HCT116 (cell line): Measurements from ENCODE around the gene RHPN2. TPM values are rescaled to one million over a fixed set of nuclear protein-coding genes. Genes with fewer than 3 reads are reported as not detected.

Experiments
- ATAC-seq: fragments of 200-7000 bp; cut with Tn5 transposase; 2 replicates; pipeline ENCODE4 v1.9.1; 2020; ENCODE audit warnings: mild to moderate bottlenecking, moderate library complexity
- BruUV-seq: library from RNA; stranded (reverse); fragments of 400-500 nt; replicated peaks from 2 replicates; lab custom pipeline; 2021; lab: Mats Ljungman, UMichigan
- CTCF ChIA-PET: fragments of 300-600 bp; sonication (Branson Sonifier 250); formaldehyde crosslinking; loops from one replicate; lab custom pipeline; 2021; ENCODE audit warnings: antibody characterized with exemption; lab: Charles Lee
- POLR2A ChIA-PET: fragments of 300-600, 350-600 bp; sonication (Branson Sonifier 250); formaldehyde crosslinking; loops from one replicate; lab custom pipeline; 2021; ENCODE audit warnings: antibody characterized with exemption; lab: Charles Lee
- RAD21 ChIA-PET, 2 experiments: fragments of 300-600 bp; sonication (Branson Sonifier 250); formaldehyde crosslinking; loops; one replicate each; lab custom pipeline; 2023; ENCODE audit warnings: low total read pairs in 2 of 2; ENCODE audit not compliant: uncharacterized antibody in 2 of 2, unreplicated experiment in 2 of 2, low non-redundant PET in 1 of 2; lab: Charles Lee
- DNase-seq: peaks from one replicate; pipeline ENCODE4 v3.0.0-alpha.2; 2010; ENCODE audit warnings: low read depth, low spot score
- H2AFZ ChIP-seq: fragments of 200-600 bp; shearing (Covaris generic), sonication (generic); 2 replicates; pipeline ENCODE4 v1.6.1; 2017; ENCODE audit warnings: low read depth, mixed run types, mixed read lengths, antibody characterized with exemption, low read length; ENCODE audit not compliant: poor library complexity, severe bottlenecking
- H3K27ac ChIP-seq: 2 replicates; pipeline ENCODE4 v1.5.1; 2012; ENCODE audit warnings: low read depth, low read length
- H3K27me3 ChIP-seq: fragments of 200-600 bp; sonication (generic); 2 replicates; pipeline ENCODE4 v1.6.1; 2016; ENCODE audit warnings: mixed run types, low read length, mixed read lengths; ENCODE audit not compliant: insufficient read depth
- H3K36me3 ChIP-seq, 2 experiments: fragments of 200-500 bp in 1 of 2; fragments of 200-600 bp in 1 of 2; sonication (Bioruptor generic) in 1 of 2; sonication (generic) in 1 of 2; 2 replicates each; pipeline versions ENCODE4 v1.5.1 to v1.6.1; 2014 to 2016; ENCODE audit warnings: low read length in 2 of 2, inconsistent platforms in 1 of 2, mixed read lengths in 1 of 2, mixed run types in 1 of 2; ENCODE audit not compliant: insufficient read depth in 2 of 2, control insufficient read depth in 1 of 2
- H3K4me1 ChIP-seq, 2 experiments: fragments of 200-600 bp in 1 of 2; sonication (generic) in 1 of 2; 2 replicates each; pipeline versions ENCODE4 v1.5.1 to v1.6.1; 2012 to 2017; ENCODE audit warnings: low read length in 2 of 2, inconsistent platforms in 1 of 2, mild to moderate bottlenecking in 1 of 2, mixed read lengths in 1 of 2, mixed run types in 1 of 2, moderate library complexity in 1 of 2; ENCODE audit not compliant: insufficient read depth in 2 of 2, control insufficient read depth in 1 of 2
- H3K4me2 ChIP-seq: fragments of 200-600 bp; sonication (generic); 2 replicates; pipeline ENCODE4 v1.6.1; 2017; ENCODE audit warnings: mixed run types, low read length, mixed read lengths
- H3K4me3 ChIP-seq, 2 experiments: fragments of 200-600 bp in 1 of 2; sonication (generic) in 1 of 2; replicated peaks in 1 of 2; 2 replicates each; pipeline ENCODE4 v1.5.1; 2011 to 2016; ENCODE audit warnings: low read length in 2 of 2, control low read depth in 1 of 2, low read depth in 1 of 2, mild to moderate bottlenecking in 1 of 2, mixed read lengths in 1 of 2, mixed run types in 1 of 2
- H3K79me2 ChIP-seq: fragments of 200-600 bp; sonication (generic); 2 replicates; pipeline ENCODE4 v1.6.1; 2017; ENCODE audit warnings: mild to moderate bottlenecking, mixed run types, low read length, moderate library complexity, mixed read lengths; ENCODE audit not compliant: insufficient read depth
- H3K9ac ChIP-seq: fragments of 200-600 bp; sonication (generic); 2 replicates; pipeline ENCODE4 v1.6.1; 2016; ENCODE audit warnings: low read length, mixed read lengths
- H3K9me2 ChIP-seq: fragments of 200-600 bp; sonication (generic), shearing (Covaris generic); 2 replicates; pipeline ENCODE4 v1.6.1; 2017; ENCODE audit warnings: mixed run types, mild to moderate bottlenecking, moderate library complexity; ENCODE audit not compliant: insufficient read depth
- H3K9me3 ChIP-seq, 2 experiments: fragments of 200-500 bp in 1 of 2; fragments of 200-600 bp in 1 of 2; sonication (Bioruptor generic) in 1 of 2; sonication (generic) in 1 of 2; 2 replicates each; pipeline ENCODE4 v1.6.1; 2014 to 2017; ENCODE audit warnings: low read length in 2 of 2, mixed read lengths in 2 of 2, inconsistent platforms in 1 of 2, low read depth in 1 of 2, mild to moderate bottlenecking in 1 of 2, mixed run types in 1 of 2, moderate library complexity in 1 of 2; ENCODE audit not compliant: control insufficient read depth in 1 of 2, insufficient read depth in 1 of 2
- H4K20me1 ChIP-seq: fragments of 200-600 bp; sonication (generic), shearing (Covaris generic); 2 replicates; pipeline ENCODE4 v1.6.1; 2017; ENCODE audit warnings: mixed run types, mild to moderate bottlenecking, moderate library complexity; ENCODE audit not compliant: insufficient read depth
- CBX3 ChIP-seq: IDR thresholded peaks from 2 replicates; pipeline ENCODE4 v1.6.1; 2012; ENCODE audit warnings: low read depth
- CTCF ChIP-seq, 3 experiments: fragments of 200-600 bp in 1 of 3; sonication (generic) in 1 of 3; IDR thresholded peaks in 2 of 3; conservative IDR thresholded peaks in 1 of 3; 2 replicates each; pipeline ENCODE4 v1.5.1; 2012 to 2017; ENCODE audit warnings: low read depth in 2 of 3, low read length in 2 of 3, antibody characterized with exemption in 1 of 3, borderline replicate concordance in 1 of 3, control low read depth in 1 of 3, mild to moderate bottlenecking in 1 of 3, mixed read lengths in 1 of 3, mixed run types in 1 of 3, moderate library complexity in 1 of 3; ENCODE audit not compliant: insufficient read depth in 1 of 3
- FOSL1 ChIP-seq: IDR thresholded peaks from 2 replicates; pipeline ENCODE4 v1.6.1; 2012; ENCODE audit warnings: low read depth
- POLR2A ChIP-seq: IDR thresholded peaks from 2 replicates; pipeline ENCODE4 v1.7.0; 2011; ENCODE audit warnings: borderline replicate concordance; ENCODE audit not compliant: insufficient read depth, insufficient read length; ENCODE audit errors: extremely low read depth
- RAD21 ChIP-seq: IDR thresholded peaks from 2 replicates; pipeline ENCODE4 v1.6.1; 2012; ENCODE audit warnings: low read depth, mild to moderate bottlenecking
- YY1 ChIP-seq: IDR thresholded peaks from 2 replicates; pipeline ENCODE4 v1.6.1; 2011; ENCODE audit warnings: low read length, low read depth, moderate library complexity, mild to moderate bottlenecking; ENCODE audit not compliant: insufficient replicate concordance; ENCODE audit errors: extremely low read depth
- ZFX ChIP-seq: fragments of 450-650 bp; IDR thresholded peaks from 2 replicates; pipeline ENCODE4 v1.6.1; 2017
- intact Hi-C: fragments of 100-400 bp; cut with micrococcal nuclease; formaldehyde crosslinking; loops from 2 replicates; pipeline ENCODE4 v1.10.0; 2022
- total RNA-seq: library from RNA; stranded (reverse); gene quantifications from one replicate; pipeline ENCODE4 v1.2.1, GENCODE V29; 2021; ENCODE audit not compliant: unreplicated experiment
- TF ChIP-seq, protein P1 (sequence below): IDR thresholded peaks from 2 replicates; pipeline ENCODE4 v1.6.1; 2011; ENCODE audit warnings: mild to moderate bottlenecking, low read length, moderate library complexity; ENCODE audit not compliant: insufficient replicate concordance; ENCODE audit errors: extremely low read depth

The RHPN2 gene
- total RNA-seq, 1 experiment from 2014 or later: 33.3 TPM

GRCh38 chr19:33086955-33087354 lies 22.3 kb upstream of the RHPN2 start:
- RAD21 ChIA-PET: no interaction called here
- Histone ChIP-seq H3K9ac (no peak overlapping the region), H3K27ac (no peak overlapping the region), H2AFZ (no peak overlapping the region), H3K4me2 (peak overlapping the region; percentile 43; the same call in 1 of the 2 replicates), H3K9me2 (no peaks in the 10 kb centered on the region), H4K20me1 (no peaks in the 10 kb centered on the region), H3K4me1 (peaks cover 19 to 37% of the 10 kb centered on the region in 2 experiments), H3K9me3 (no peaks in the 10 kb centered on the region), H3K27me3 (no peaks in the 10 kb centered on the region), H3K36me3 (peaks cover 0 to 6% of the 10 kb centered on the region in 2 experiments; a peak in 1 of 4 replicates), H3K4me3 (no peak overlapping the region), H3K79me2 (peaks cover 7% of the 10 kb centered on the region; the same call in 1 of the 2 replicates)
- ATAC-seq: no peak
- no peak for TF ChIP-seq RAD21
- no peak for TF ChIP-seq YY1
- TF ChIP-seq POLR2A: no peak
- TF ChIP-seq, protein P1, sequence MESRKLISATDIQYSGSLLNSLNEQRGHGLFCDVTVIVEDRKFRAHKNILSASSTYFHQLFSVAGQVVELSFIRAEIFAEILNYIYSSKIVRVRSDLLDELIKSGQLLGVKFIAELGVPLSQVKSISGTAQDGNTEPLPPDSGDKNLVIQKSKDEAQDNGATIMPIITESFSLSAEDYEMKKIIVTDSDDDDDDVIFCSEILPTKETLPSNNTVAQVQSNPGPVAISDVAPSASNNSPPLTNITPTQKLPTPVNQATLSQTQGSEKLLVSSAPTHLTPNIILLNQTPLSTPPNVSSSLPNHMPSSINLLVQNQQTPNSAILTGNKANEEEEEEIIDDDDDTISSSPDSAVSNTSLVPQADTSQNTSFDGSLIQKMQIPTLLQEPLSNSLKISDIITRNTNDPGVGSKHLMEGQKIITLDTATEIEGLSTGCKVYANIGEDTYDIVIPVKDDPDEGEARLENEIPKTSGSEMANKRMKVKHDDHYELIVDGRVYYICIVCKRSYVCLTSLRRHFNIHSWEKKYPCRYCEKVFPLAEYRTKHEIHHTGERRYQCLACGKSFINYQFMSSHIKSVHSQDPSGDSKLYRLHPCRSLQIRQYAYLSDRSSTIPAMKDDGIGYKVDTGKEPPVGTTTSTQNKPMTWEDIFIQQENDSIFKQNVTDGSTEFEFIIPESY: no peak
- no peak for TF ChIP-seq CTCF (IDR thresholded peaks at IDR 0.05 in 2 of 3, conservative IDR thresholded peaks at IDR 0.05 in 1 of 3; ENCODE audit: borderline replicate concordance in 1 of 3, insufficient read depth in 1 of 3, low read depth in 2 of 3, low read length in 2 of 3)
- TF ChIP-seq FOSL1: no peak
- no peak for TF ChIP-seq CBX3
- no peak for TF ChIP-seq ZFX
- POLR2A ChIA-PET: interaction anchor here (0.7 kb wide), 1 partner anchor 11 kb away, joined by 3 read pairs; no protein-coding TSS in a partner anchor
- CTCF ChIA-PET: no interaction called here
- intact Hi-C loops: no loop called here
- no peak for DNase-seq
- BruUV-seq: no TSS peak
